HG03095 (cell line): ENCODE data around the gene CTNND2.

ENCODE experiments used
- ATAC-seq: cut with Tn5 transposase; IDR thresholded peaks from one replicate; pipeline ENCODE4 v1.9.1; 2021; ENCODE audit warnings: moderate library complexity; ENCODE audit not compliant: unreplicated experiment

CTNND2 gene

GRCh38 chr5:11602298-11602697, 301.9 kb downstream of the CTNND2 start:
- no peak for ATAC-seq

- no peak for ATAC-seq
These were observed 304.7 kb downstream of the CTNND2 start for GRCh38 chr5:11599499-11599898.

GRCh38 chr5:11596657-11597071, 307.6 kb downstream of the CTNND2 start:
- no peak for ATAC-seq

GRCh38 chr5:11596185-11596584, 308.1 kb downstream of the CTNND2 start:
- no peak for ATAC-seq

- ATAC-seq, result no peak
These were observed 309.2 kb downstream of the CTNND2 start for GRCh38 chr5:11595045-11595444.

- no peak for ATAC-seq
These were observed 310.2 kb downstream of the CTNND2 start for GRCh38 chr5:11594021-11594420.

- no peak for ATAC-seq
These were observed 313.8 kb downstream of the CTNND2 start for GRCh38 chr5:11590475-11590874.

GRCh38 chr5:11588803-11589202, 315.4 kb downstream of the CTNND2 start:
- ATAC-seq, result no peak

- ATAC-seq, result no peak
These were observed 320.2 kb downstream of the CTNND2 start for GRCh38 chr5:11584017-11584416.

- ATAC-seq, result no peak
These were observed 324.9 kb downstream of the CTNND2 start for GRCh38 chr5:11579351-11579750.

GRCh38 chr5:11574787-11575186, 329.5 kb downstream of the CTNND2 start:
- ATAC-seq, result no peak

GRCh38 chr5:11573140-11573992, 330.9 kb downstream of the CTNND2 start:
- ATAC-seq, result no peak

- no peak for ATAC-seq
These were observed 339.5 kb downstream of the CTNND2 start for GRCh38 chr5:11564706-11565105.

- ATAC-seq, result no peak
These were observed 340.4 kb downstream of the CTNND2 start for GRCh38 chr5:11563822-11564221.

GRCh38 chr5:11560915-11561697, 343.1 kb downstream of the CTNND2 start:
- ATAC-seq, result no peak

GRCh38 chr5:11557063-11557462, 347.2 kb downstream of the CTNND2 start:
- ATAC-seq, result no peak

GRCh38 chr5:11555171-11555570, 349.1 kb downstream of the CTNND2 start:
- ATAC-seq, result no peak

- no peak for ATAC-seq
These were observed 356.5 kb downstream of the CTNND2 start for GRCh38 chr5:11547730-11548129.

- no peak for ATAC-seq
These were observed 357.1 kb downstream of the CTNND2 start for GRCh38 chr5:11547140-11547539.

GRCh38 chr5:11540112-11540511, 364.1 kb downstream of the CTNND2 start:
- no peak for ATAC-seq

GRCh38 chr5:11531811-11532555, 372.3 kb downstream of the CTNND2 start:
- ATAC-seq, result no peak
